ENCODE measurements around the gene NHERF1. TPM values are rescaled to one million over a fixed set of nuclear protein-coding genes. Genes with fewer than 3 reads are reported as not detected.

NHERF1 gene
- total and polyA plus RNA-seq, 2 of the 8 experiments (the other 6 are each of a cell fraction or from before 2014, with no cell fraction given): 92.9 to 99.2 TPM

DNA sequence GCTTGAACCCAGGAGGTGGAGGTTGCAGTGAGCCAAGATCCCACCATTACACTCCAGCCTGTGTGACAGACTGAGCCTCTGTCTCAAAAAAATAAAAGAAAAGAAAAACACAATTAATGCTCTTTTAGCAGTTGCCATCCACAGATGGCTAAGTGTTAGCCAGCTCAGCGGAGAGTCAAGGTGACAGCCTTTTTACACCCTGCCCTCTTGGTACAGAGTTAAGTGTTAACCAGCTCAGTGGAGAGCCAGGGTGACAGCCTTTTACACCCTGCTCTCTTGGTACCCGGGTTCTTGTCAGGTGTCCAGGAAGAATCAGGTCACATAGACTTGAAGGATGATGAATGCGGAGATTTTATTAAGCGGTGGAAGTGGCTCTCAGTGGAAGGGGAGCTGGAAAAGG is 27.9 kb upstream of the NHERF1 start (continued):
- no peak for TF ChIP-seq CHD7 (IDR thresholded peaks at IDR 0.05; ENCODE audit: insufficient replicate concordance, low read length)
- TF ChIP-seq SIRT6 (IDR thresholded peaks at IDR 0.05; ENCODE audit: low read length): no peak
- TF ChIP-seq TEAD4 (IDR thresholded peaks at IDR 0.05; ENCODE audit: low read depth, low read length): no peak
- TF ChIP-seq RFX5 (IDR thresholded peaks at IDR 0.05; ENCODE audit: borderline replicate concordance, low read depth, low read length): no peak
- no peak for TF ChIP-seq RBBP5 (IDR thresholded peaks at IDR 0.05; ENCODE audit: borderline replicate concordance, low read depth, low read length)
- no peak for TF ChIP-seq EP300 (IDR thresholded peaks at IDR 0.05; ENCODE audit: borderline replicate concordance in 1 of 2, low read depth in 2 of 2, low read length in 2 of 2)

All from H1 (cell line).